GM12891 (cell line): Measurements from ENCODE around the gene VPS18.
A peak's percentile ranks its signal among the peaks of the same experiment; 100 is the strongest.

Experiments
- DNase-seq: peaks from one replicate; pipeline ENCODE4 v3.0.0; 2011; ENCODE audit warnings: low spot score; ENCODE audit not compliant: insufficient read length
- FAIRE-seq: peaks from 2 replicates; lab custom pipeline; 2011; peaks lifted over from hg19 to GRCh38; lab: Jason Lieb, UNC
- PAX5 ChIP-seq: IDR thresholded peaks from 2 replicates; pipeline ENCODE4 v1.6.1; 2011; ENCODE audit warnings: low read length, moderate library complexity, mild to moderate bottlenecking; ENCODE audit not compliant: insufficient read depth, severe bottlenecking
- POLR2A ChIP-seq: IDR thresholded peaks from 2 replicates; pipeline ENCODE4 v1.6.1; 2011; ENCODE audit warnings: low read depth, low read length, control low read depth
- POLR2AphosphoS5 ChIP-seq: IDR thresholded peaks from 2 replicates; pipeline ENCODE4 v1.6.1; 2011; ENCODE audit warnings: low read depth, low read length, control low read depth
- POU2F2 ChIP-seq: IDR thresholded peaks from 2 replicates; pipeline ENCODE4 v1.6.1; 2011; ENCODE audit warnings: low read depth, mild to moderate bottlenecking, control low read depth, low read length, moderate library complexity
- SPI1 ChIP-seq: IDR thresholded peaks from 2 replicates; pipeline ENCODE4 v1.6.1; 2011; ENCODE audit warnings: low read depth, low read length, control low read depth
- TAF1 ChIP-seq: IDR thresholded peaks from 2 replicates; pipeline ENCODE4 v1.6.1; 2011; ENCODE audit warnings: low read depth, low read length, control low read depth

Gene VPS18

GRCh38 chr15:40926659-40927494, 32.6 kb downstream of the VPS18 start:
- FAIRE-seq, result no peak
- TF ChIP-seq POU2F2 (no peak), POLR2A (no peak), TAF1 (no peak), POLR2AphosphoS5 (no peak), SPI1 (no peak), PAX5 (no peak)
- no peak for DNase-seq

GRCh38 chr15:40927495-40927872, 33.2 kb downstream of the VPS18 start:
- TF ChIP-seq PAX5 (no peak), TAF1 (no peak), POU2F2 (no peak), SPI1 (no peak), POLR2AphosphoS5 (no peak)
- no peak for DNase-seq

GRCh38 chr15:40927873-40928806, 33.9 kb downstream of the VPS18 start:
- TF ChIP-seq TAF1 (no peak), SPI1 (no peak), POLR2AphosphoS5 (no peak), POU2F2 (no peak)
- DNase-seq (no peak), FAIRE-seq (no peak)

More at GRCh38 chr15:40927495-40927872, 33.2 kb downstream of the VPS18 start:
- no peak for FAIRE-seq

- DNase-seq (no peak), FAIRE-seq (peak; percentile 66)
- TF ChIP-seq POLR2A (no peak), PAX5 (no peak), TAF1 (no peak), SPI1 (no peak), POLR2AphosphoS5 (no peak), POU2F2 (no peak)
These were observed 34.8 kb downstream of the VPS18 start, which contains the start of gene DLL4 for GRCh38 chr15:40928821-40929659. Gene DLL4 (plus strand): TSS chr15:40929340. CDS start chr15:40929669, 329 bp downstream.

- FAIRE-seq (no peak), DNase-seq (no peak)
- no peak for TF ChIP-seq PAX5
- no peak for TF ChIP-seq SPI1
- no peak for TF ChIP-seq TAF1
- no peak for TF ChIP-seq POU2F2
These were observed 35.6 kb downstream of the VPS18 start for GRCh38 chr15:40929660-40930429.

GRCh38 chr15:40930430-40931299, 36.4 kb downstream of the VPS18 start:
- TF ChIP-seq POLR2AphosphoS5 (no peak), POLR2A (no peak), POU2F2 (no peak), PAX5 (no peak), SPI1 (peak; percentile 12; the same call in 1 of the 2 replicates)
- DNase-seq, result no peak
- FAIRE-seq, result peak; percentile 75

- FAIRE-seq (no peak), DNase-seq (no peak)
- TF ChIP-seq POLR2AphosphoS5 (no peak), SPI1 (no peak), PAX5 (no peak), POU2F2 (no peak), POLR2A (no peak)
These were observed 37.3 kb downstream of the VPS18 start for GRCh38 chr15:40931300-40932142.
